HG03442 (cell line): ENCODE data around the gene BBC3.

Experiments used
- ATAC-seq: cut with Tn5 transposase; IDR thresholded peaks from one replicate; pipeline ENCODE4 v1.9.1; 2021; ENCODE audit warnings: mild to moderate bottlenecking, moderate library complexity; ENCODE audit not compliant: unreplicated experiment

BBC3 gene

GRCh38 chr19:47200530-47200929 lies 30.5 kb downstream of the BBC3 start:
- ATAC-seq = no peak

DNA sequence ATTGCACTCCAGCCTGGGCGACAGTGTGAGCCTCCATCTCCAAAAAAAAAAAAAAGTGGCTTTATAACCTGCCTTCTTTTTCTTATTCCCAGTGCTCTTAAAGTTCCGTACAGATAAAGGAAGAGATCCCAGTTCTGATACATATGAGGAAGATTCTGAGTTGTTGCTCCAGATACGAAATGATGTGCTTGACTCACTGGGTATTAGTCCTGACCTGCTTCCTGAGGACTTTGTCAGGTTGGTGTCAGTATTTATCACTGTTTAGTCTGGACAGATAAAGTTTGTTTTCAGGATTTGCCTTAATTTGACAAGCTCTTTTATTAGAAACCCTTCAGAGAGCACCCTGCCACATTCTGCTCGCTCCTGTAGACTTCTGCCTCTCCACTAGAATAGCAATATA lies 33.9 kb downstream of the BBC3 start:
- ATAC-seq = no peak

GRCh38 chr19:47195434-47195833 lies 35.6 kb downstream of the BBC3 start:
- ATAC-seq = no peak

DNA sequence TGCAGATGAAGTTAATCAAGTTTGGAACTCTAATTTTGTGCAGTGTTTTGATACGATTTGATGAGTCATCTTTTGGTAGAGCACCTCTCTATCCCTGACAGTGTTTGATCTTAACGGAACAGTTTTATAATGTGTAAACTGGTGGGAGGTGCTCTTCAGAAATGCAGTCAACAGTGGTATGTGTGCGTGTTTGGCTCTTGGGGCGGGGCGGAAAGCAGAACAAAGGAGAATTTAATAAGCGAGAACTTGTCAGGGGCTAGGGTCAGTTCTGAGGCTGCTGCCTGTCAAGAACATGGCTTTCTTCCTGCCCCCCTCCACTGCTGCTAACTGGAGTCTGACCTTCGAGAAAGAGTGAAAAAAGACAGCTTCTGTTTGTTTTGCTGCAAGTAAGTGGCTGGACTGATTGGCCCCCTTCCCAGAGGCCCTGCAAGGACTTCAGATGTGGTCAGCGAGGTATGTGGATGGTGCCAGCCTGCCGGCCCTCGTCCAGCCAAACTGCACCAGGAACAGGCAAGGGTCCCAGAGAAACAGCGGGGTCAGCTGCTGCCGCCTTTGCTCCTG lies 40.8 kb downstream of the BBC3 start:
- no peak for ATAC-seq

- no peak for ATAC-seq
Measured at GRCh38 chr19:47188507-47189033, 42.4 kb downstream of the BBC3 start.

DNA sequence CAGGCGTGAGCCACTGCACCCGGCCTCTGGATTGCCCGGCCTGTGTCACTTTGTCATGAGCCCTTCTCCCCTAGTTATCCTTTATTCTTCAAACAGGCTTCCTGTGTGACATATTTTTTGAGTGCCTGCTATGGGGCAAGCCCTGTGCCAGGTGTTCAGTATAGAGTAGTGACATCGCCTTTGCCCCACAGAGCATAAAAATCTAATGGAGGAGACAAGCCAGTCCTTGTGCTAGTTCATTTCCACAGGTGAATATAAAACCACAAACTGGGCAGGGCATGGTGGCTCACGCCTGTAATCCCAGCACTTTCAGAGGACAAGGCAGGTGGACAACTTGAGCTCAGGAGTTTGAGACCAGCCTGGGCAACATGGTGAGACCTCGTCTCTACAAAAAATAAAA lies 43.2 kb downstream of the BBC3 start:
- ATAC-seq = no peak

GRCh38 chr19:47187335-47187655 lies 43.7 kb downstream of the BBC3 start:
- ATAC-seq = no peak

DNA sequence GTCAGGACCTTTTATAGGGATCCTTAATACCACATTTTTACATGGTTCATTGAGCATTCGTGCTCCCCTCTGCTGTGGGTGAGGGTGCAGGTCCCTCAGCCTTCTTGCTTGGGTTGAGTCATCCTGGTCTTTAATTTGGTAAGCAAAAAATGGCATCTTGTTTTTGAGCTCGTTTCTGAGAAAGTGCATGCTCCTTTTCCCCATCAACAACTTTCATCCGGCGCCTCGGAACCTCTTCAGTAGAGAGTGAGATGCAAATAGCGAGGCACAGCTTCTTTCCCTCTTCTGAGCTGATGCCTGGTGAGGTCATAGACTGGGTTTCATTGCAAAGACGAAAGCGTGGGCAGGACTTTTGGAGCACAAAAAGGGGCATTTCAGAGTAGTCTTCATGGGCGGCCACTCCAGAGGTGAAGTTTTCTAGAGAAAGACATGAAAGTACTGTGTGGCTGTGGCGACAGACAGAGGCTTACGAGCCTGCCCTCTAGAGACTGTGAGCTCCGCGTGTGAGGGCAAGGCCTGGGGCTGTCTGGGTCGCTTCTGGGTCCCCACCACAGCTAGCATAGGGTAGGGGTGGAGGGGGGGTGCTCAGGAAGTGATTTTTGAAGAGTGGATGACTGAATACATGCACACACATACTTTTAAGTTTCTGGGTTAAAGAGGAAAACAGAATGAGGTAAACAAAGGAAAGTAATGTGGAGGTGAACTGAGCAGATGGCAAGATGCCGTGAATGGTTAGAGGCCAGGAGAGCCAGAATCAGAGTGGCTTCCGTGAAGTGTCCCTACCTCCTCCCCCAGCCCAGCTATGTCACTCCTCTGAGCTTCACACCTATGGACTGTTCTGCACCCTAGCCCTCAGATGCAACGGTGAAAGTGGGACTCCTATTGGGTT lies 44.3 kb downstream of the BBC3 start:
- ATAC-seq = peak; percentile 83

DNA sequence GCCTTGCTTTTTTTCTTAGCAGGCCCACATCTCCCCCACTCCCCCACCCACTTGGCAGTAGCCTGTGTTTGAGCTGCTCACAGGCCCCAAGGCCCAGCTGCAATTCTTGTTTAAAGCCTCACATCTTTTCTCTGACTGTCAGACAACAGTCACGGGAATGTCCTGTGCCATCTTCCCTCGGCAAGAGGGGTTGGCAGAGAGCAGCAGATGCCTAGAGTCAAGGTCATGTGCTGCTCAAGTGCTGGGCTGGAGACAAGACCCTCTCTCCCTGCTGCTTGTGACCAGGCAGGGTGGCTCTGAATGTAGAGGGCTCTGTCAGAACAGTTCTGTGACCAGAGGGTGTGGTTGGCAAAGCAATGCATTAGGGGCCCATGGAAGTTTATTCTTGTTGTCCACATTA lies 47.4 kb downstream of the BBC3 start:
- no peak for ATAC-seq

DNA sequence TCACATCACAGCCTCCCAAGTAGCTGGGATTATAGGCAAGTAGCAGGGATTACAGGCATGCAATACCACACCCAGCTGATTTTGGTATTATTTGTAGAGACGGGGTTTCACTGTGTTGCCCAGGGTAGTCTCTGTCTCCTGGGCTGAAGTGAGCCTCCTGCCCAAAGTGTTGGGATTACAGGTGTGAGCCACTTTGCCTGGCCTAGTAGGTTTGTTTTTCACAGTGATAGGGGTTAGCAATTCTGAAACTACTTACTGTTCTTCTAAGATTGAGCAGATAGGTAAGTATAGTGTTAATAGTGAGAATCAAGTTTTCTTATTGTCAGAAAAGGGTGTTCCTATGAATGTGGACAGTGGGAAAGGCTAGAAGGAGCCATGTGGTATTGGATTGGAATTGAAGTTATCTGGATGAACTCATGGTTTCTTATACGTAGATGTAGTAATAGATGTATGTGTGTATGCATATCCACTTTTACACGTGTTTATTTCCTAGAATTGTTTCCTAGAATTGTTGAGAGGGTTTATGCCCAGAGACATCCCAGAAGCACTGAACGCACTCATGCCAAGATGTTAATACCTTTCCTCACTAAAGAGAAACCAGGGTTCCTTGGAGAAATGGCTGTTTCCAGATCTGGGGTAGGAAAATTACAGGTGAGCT lies 51.2 kb downstream of the BBC3 start:
- no peak for ATAC-seq

DNA sequence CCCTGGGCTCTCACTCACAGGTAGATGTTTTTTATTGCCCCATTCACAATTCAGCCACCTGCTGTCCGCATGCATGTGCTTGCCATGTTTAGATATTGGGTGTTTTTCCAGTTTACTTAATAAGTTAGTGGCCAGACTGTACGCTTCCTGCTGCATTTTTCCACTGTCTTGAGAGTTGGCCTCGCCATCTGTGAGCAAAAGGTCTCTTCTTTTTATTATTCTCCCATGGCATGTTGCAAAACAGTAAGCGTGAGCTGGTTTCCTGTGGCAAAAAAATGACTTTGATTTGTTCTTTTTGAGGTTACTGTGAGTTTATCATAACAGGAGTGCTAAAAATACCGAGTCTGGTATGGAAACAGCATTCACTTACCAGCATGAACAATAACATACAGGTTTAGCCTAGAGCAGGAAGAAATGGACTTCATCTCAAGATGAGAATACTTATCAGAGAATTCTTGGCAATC lies 54.3 kb downstream of the BBC3 start:
- no peak for ATAC-seq

DNA sequence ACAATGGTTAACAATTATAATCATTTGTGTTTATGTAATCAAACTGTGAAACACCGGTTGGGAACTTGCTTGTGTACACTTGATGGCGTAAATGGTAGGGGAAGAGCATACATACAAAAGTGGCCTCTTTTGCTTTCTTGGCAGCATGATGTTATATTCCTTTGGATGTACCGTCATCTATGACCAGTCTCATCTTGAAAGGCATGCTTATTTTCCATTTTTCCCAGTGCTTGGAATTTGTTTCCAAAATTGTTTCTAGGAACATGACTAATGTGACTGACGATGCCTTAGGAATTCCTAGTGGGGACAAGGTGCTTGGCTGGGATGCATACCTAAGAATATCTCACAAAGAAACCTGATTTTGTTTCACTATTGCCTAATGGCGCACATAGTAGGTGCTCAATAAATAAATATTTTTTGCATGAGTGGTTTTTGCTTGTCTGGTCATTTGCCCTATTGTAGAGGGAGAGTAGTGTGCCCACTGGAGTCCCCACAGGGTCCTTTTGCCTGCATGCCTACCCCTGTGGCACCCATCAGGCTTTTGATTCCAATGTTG lies 54.9 kb downstream of the BBC3 start:
- no peak for ATAC-seq

DNA sequence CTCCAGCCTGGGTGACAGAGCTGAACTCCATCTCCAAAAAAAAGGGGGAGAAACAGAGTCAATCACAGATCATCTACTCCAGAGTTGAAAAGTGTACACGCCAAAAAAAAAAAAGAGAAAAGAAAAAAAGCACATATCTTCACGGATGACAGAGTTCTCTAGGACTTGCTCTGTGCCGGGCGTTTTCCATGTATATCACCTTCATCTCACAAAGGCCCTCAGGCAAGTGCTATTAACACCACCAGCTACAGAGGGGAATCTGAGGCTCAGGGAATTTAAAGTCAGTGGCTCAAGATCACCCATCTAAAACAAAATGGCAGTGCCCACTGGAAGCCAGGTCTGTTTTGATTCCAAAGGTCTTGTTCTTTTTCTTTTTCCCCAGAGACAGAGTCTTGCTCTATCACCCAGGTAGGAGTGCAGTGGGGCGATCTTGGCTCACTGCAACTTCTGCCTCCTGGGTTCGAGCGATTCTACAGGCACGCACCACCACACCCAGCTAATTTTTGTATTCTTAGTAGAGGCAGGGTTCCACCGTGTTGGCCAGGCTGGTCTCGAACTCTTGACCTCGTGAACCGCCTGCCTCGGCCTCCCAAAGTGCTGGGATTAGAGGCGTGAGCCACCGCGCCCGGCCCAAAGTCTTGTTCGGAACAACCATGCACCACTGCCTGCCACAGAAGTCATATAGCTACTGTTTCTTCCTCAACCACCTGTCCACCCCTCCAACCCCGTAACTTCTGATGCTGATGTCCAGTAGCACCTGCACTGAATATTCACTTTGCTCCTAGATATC lies 58.1 kb downstream of the BBC3 start:
- ATAC-seq = no peak
